K562 (cell line): ENCODE measurements around the gene MVK. TPM values are rescaled to one million over a fixed set of nuclear protein-coding genes. Genes with fewer than 3 reads are reported as not detected.

Experiments
- ATAC-seq: fragments of 200-7000 bp; cut with Tn5 transposase; 3 replicates; pipeline ENCODE4 v1.9.1; 2020; ENCODE audit warnings: moderate library complexity
- BruUV-seq: library from RNA; stranded (reverse); fragments of 400-500 nt; replicated peaks from 2 replicates; lab custom pipeline; 2021; lab: Mats Ljungman, UMichigan
- CTCF ChIA-PET: fragments of 300-600 bp; formaldehyde crosslinking; extraction: SDS; loops from one replicate; lab custom pipeline; 2021; ENCODE audit warnings: low intra/inter-chr PET ratio; lab: Yijun Ruan, JAX
- POLR2A ChIA-PET: fragments of 300-600, 350-650 bp; sonication (Branson Sonifier 250); formaldehyde crosslinking; extraction: SDS; loops from one replicate; lab custom pipeline; 2021; ENCODE audit warnings: antibody characterized with exemption, inconsistent platforms; lab: Yijun Ruan, JAX
- DNase-seq, 4 experiments: peaks; one replicate each; pipeline versions ENCODE4 v3.0.0 to v3.0.0-alpha.2; 2011 to 2018; ENCODE audit warnings: low spot score in 3 of 4, mixed read lengths in 3 of 4; ENCODE audit errors: extremely low read depth in 1 of 4
- FAIRE-seq: peaks from 2 replicates; lab custom pipeline; 2011; peaks lifted over from hg19 to GRCh38; lab: Jason Lieb, UNC
- H2AFZ ChIP-seq: 2 replicates; pipeline ENCODE4 v1.6.0; 2011; ENCODE audit warnings: low read depth, low read length, control low read depth, inconsistent platforms
- H3K27ac ChIP-seq: fragments of 200-600 bp; 3 replicates; pipeline ENCODE4 v1.8.0; 2011; ENCODE audit warnings: low read depth, mild to moderate bottlenecking, control low read depth, inconsistent platforms, low read length, moderate library complexity, mixed read lengths; ENCODE audit errors: extremely low read depth
- H3K27me3 ChIP-seq, 2 experiments: fragments of 300-600 bp in 1 of 2; 2 replicates in 1 of 2; 3 replicates in 1 of 2; pipeline versions ENCODE4 v1.6.0 to v1.8.0; 2011; ENCODE audit warnings: inconsistent platforms in 2 of 2, low read length in 2 of 2, mild to moderate bottlenecking in 1 of 2, mixed read lengths in 1 of 2, moderate library complexity in 1 of 2; ENCODE audit not compliant: control insufficient read depth in 2 of 2, insufficient read depth in 2 of 2
- H3K36me3 ChIP-seq: fragments of 300-600 bp; 3 replicates; pipeline ENCODE4 v1.8.0; 2011; ENCODE audit warnings: mild to moderate bottlenecking, low read length, inconsistent platforms; ENCODE audit not compliant: control insufficient read depth, insufficient read depth
- H3K4me1 ChIP-seq, 2 experiments: fragments of 200-600 bp in 1 of 2; replicated peaks in 1 of 2; 2 replicates in 1 of 2; 3 replicates in 1 of 2; pipeline versions ENCODE4 v1.5.1 to v1.8.0; 2011; ENCODE audit warnings: inconsistent platforms in 2 of 2, low read length in 2 of 2, mild to moderate bottlenecking in 1 of 2, mixed read lengths in 1 of 2, moderate library complexity in 1 of 2; ENCODE audit not compliant: control insufficient read depth in 2 of 2, insufficient read depth in 2 of 2
- H3K4me2 ChIP-seq: 2 replicates; pipeline ENCODE4 v1.6.1; 2011; ENCODE audit warnings: low read length, control low read depth, inconsistent platforms, mixed read lengths; ENCODE audit not compliant: insufficient read depth
- H3K4me3 ChIP-seq: fragments of 200-600 bp; sonication (generic), shearing (Covaris generic); 2 replicates; pipeline ENCODE4 v1.5.1; 2016; ENCODE audit warnings: control low read depth, inconsistent platforms
- H3K79me2 ChIP-seq: fragments of 200-600 bp; 3 replicates; pipeline ENCODE4 v1.8.0; 2011; ENCODE audit warnings: low read length, inconsistent platforms; ENCODE audit not compliant: control insufficient read depth, insufficient read depth
- H3K9ac ChIP-seq, 2 experiments: 2 replicates each; pipeline versions ENCODE4 v1.6.0 to v1.6.1; 2011; ENCODE audit warnings: low read depth in 2 of 2, low read length in 2 of 2, control low read depth in 1 of 2, inconsistent platforms in 1 of 2, mild to moderate bottlenecking in 1 of 2, mixed read lengths in 1 of 2; ENCODE audit not compliant: insufficient read depth in 1 of 2
- H3K9me1 ChIP-seq: one replicate; pipeline ENCODE4 v1.6.0; 2011; ENCODE audit warnings: inconsistent platforms, mild to moderate bottlenecking, low read length, moderate library complexity; ENCODE audit not compliant: control insufficient read depth, insufficient read depth
- H3K9me3 ChIP-seq: replicated peaks from 2 replicates; pipeline ENCODE4 v1.5.1; 2011; ENCODE audit warnings: low read depth, low read length, inconsistent platforms; ENCODE audit not compliant: control insufficient read depth, insufficient read depth
- H4K20me1 ChIP-seq: replicated peaks from 2 replicates; pipeline ENCODE4 v1.6.1; 2011; ENCODE audit warnings: low read length, inconsistent platforms, mixed read lengths; ENCODE audit not compliant: control insufficient read depth, insufficient read depth
- GABPB2 ChIP-seq: fragments of 250-450 bp; sonication (Bioruptor Pico); conservative IDR thresholded peaks from 2 replicates; pipeline ENCODE4 v1.5.1; 2021; ENCODE audit warnings: mild to moderate bottlenecking
- GATAD2B ChIP-seq: fragments of 450-650 bp; IDR thresholded peaks from 2 replicates; pipeline ENCODE4 v1.6.1; 2017; ENCODE audit warnings: mild to moderate bottlenecking, borderline replicate concordance
- HEY1 ChIP-seq: fragments of 250-450 bp; sonication (Bioruptor Pico); IDR thresholded peaks from 2 replicates; pipeline ENCODE4 v1.5.0; 2020; ENCODE audit warnings: mild to moderate bottlenecking, moderate library complexity, borderline replicate concordance
- KDM1A ChIP-seq, 2 experiments: fragments of 450-650 bp; IDR thresholded peaks; 2 replicates each; pipeline ENCODE4 v1.6.1; 2016; ENCODE audit warnings: mild to moderate bottlenecking in 2 of 2
- MYC ChIP-seq, 2 experiments: fragments of 250-450 bp in 1 of 2; sonication (Bioruptor Pico) in 1 of 2; IDR thresholded peaks; 2 replicates each; pipeline versions ENCODE4 v1.5.1 to v1.6.1; 2012 to 2021; ENCODE audit warnings: low read depth in 2 of 2, borderline replicate concordance in 1 of 2, improper control_type of control experiment in 1 of 2, low read length in 1 of 2, mild to moderate bottlenecking in 1 of 2, moderate library complexity in 1 of 2
- NFIX ChIP-seq: fragments of 250-450 bp; sonication (Bioruptor Pico); IDR thresholded peaks from 2 replicates; pipeline ENCODE4 v1.4.0; 2020; ENCODE audit warnings: low read depth, mild to moderate bottlenecking, moderate library complexity
- NRF1 ChIP-seq, 2 experiments: fragments of 450-650 bp; IDR thresholded peaks in 1 of 2; conservative IDR thresholded peaks in 1 of 2; 2 replicates each; pipeline ENCODE4 v1.6.1; 2014; ENCODE audit warnings: mild to moderate bottlenecking in 2 of 2
- POLR2AphosphoS2 ChIP-seq: IDR thresholded peaks from 2 replicates; pipeline ENCODE4 v1.6.1; 2012; ENCODE audit warnings: low read length, improper control_type of control experiment
- RBM14 ChIP-seq: fragments of 200-400 bp; formaldehyde crosslinking; IDR thresholded peaks from 2 replicates; pipeline ENCODE4 v1.6.1; 2018; ENCODE audit warnings: low read depth, mild to moderate bottlenecking, low read length, moderate library complexity, borderline replicate concordance; ENCODE audit not compliant: insufficient read depth
- RBM25 ChIP-seq: fragments of 200-400 bp; formaldehyde crosslinking; IDR thresholded peaks from 2 replicates; pipeline ENCODE4 v1.6.1; 2018; ENCODE audit warnings: low read length, low read depth, moderate library complexity; ENCODE audit not compliant: severe bottlenecking
- SMAD1 ChIP-seq: fragments of 150-350 bp; IDR thresholded peaks from 2 replicates; pipeline ENCODE4 v1.6.1; 2014; ENCODE audit warnings: low read length, low read depth; ENCODE audit not compliant: partially characterized antibody
- TFAM ChIP-seq: fragments of 250-450 bp; sonication (Bioruptor Pico); conservative IDR thresholded peaks from 2 replicates; pipeline ENCODE4 v1.5.0; 2021; ENCODE audit warnings: mild to moderate bottlenecking, moderate library complexity
- ZNF146 ChIP-seq: IDR thresholded peaks from one replicate; pipeline ENCODE4 v1.6.1; 2018; ENCODE audit warnings: missing compliant biosample characterization; ENCODE audit not compliant: unreplicated experiment
- ZNF175 ChIP-seq: fragments of 200-800 bp; sonication (Bioruptor generic); IDR thresholded peaks from 2 replicates; pipeline ENCODE4 v1.6.1; 2016; ENCODE audit warnings: low read depth, mild to moderate bottlenecking, missing genetic modification characterization, missing compliant biosample characterization
- WGBS: fragments of 100-300 bp; shearing (Covaris generic); methylation state at CpG from one replicate; pipeline ENCODE4 v1.1.6; 2016; ENCODE audit warnings: low coverage, mixed read lengths; ENCODE audit not compliant: insufficient coverage; ENCODE audit errors: missing lambda C conversion rate; 5-methylcytosine and 5-hydroxymethylcytosine counted together
- in situ Hi-C: fragments of 300-500 bp; cut with MboI; formaldehyde crosslinking; loops from 4 replicates; pipeline ENCODE4 v1.15.0; 2018; ENCODE audit warnings: inconsistent platforms, mixed read lengths
- intact Hi-C: fragments of 100-400 bp; cut with micrococcal nuclease; formaldehyde crosslinking; loops from 2 replicates; pipeline ENCODE4 v1.14.2; 2022
- polyA plus RNA-seq, 8 experiments: library from polyadenylated mRNA; depleted of rRNA in 4 of 8; stranded (reverse) in 5 of 8; unstranded in 3 of 8; fragments of >200 nt; fragmentation: Nextera tagmentation in 2 of 8; fragmentation: Illumina TruSeq in 1 of 8; extraction: Ambion mirVana in 2 of 8; extraction: Trizol in 1 of 8; gene quantifications; 2 replicates each; pipeline versions ENCODE4 v1.2.1 to v1.2.3, GENCODE V29; 2011 to 2014; ENCODE audit warnings: inconsistent platforms in 1 of 8, missing spikeins in 1 of 8
- total RNA-seq, 7 experiments: library from RNA; depleted of rRNA in 6 of 7; stranded (reverse); fragments of >200 nt in 6 of 7; fragmentation: Illumina TruSeq in 2 of 7; extraction: Trizol in 2 of 7; gene quantifications; 2 replicates each; pipeline versions ENCODE4 v1.2.1 to v1.2.3, GENCODE V29; 2011 to 2021; ENCODE audit warnings: low replicate concordance in 1 of 7
- TF ChIP-seq, protein P1 (sequence below), 2 experiments: fragments of 450-650 bp; IDR thresholded peaks; 2 replicates each; pipeline ENCODE4 v1.6.1; 2016; ENCODE audit warnings: mild to moderate bottlenecking in 2 of 2, borderline replicate concordance in 1 of 2, low read depth in 1 of 2, moderate library complexity in 1 of 2

The MVK gene
- total and polyA plus RNA-seq, 9 of the 15 experiments (the other 6 are each of a cell fraction or from before 2014, with no cell fraction given): 0.41 to 33.6 (median 18.8) TPM

DNA sequence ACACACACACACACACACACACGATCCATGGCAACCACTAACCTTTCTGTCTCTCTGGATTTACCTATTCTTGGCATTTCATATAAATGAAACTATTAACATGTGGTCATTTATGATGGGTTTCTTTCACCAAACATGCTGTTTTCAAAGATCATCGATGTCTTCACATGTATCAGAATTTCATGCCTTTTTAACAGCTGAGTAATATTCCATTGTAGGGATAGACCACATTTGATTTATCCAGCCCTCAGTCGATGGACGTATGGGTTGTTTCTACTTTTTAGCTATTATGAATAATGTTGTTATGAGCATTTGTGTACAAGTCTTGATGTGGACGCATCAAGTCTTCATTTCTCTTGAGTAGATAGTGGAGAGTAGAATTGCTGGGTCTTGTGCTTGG, 56.5 kb downstream of the MVK start:
- no TSS peak for BruUV-seq
- Histone ChIP-seq H3K9me1 (no peaks in the 10 kb centered on the region), H4K20me1 (peaks cover 4% of the 10 kb centered on the region; the same call in 1 of the 2 replicates), H3K4me1 (no peaks in the 10 kb centered on the region), H3K4me3 (no peak overlapping the region), H3K79me2 (no peaks in the 10 kb centered on the region), H3K9ac (no peak overlapping the region), H3K4me2 (no peak overlapping the region), H3K27me3 (peaks cover 0 to 13% of the 10 kb centered on the region in 2 experiments; a peak in 3 of 5 replicates), H3K27ac (no peak overlapping the region), H3K9me3 (no peaks in the 10 kb centered on the region), H3K36me3 (no peaks in the 10 kb centered on the region), H2AFZ (no peak overlapping the region)
- FAIRE-seq (no peak), DNase-seq (no peak), ATAC-seq (no peak)
- intact Hi-C loops (no loop called here), in situ Hi-C loops (no loop called here)
- 3% methylated on average over 5 of the region's 5 CpGs for WGBS
- ChIA-PET POLR2A (interaction anchor here (0.6 kb wide), 1 partner anchor 213 kb away, joined by 3 read pairs; no protein-coding TSS in a partner anchor), CTCF (no interaction called here)
- TF ChIP-seq TFAM (CRISPR knock-in tag) (no peak), NRF1 (conservative IDR thresholded peaks at IDR 0.05 in 1 of 2, IDR thresholded peaks at IDR 0.05 in 1 of 2) (no peak), NFIX (CRISPR knock-in tag) (no peak), MYC (IDR thresholded peaks at IDR 0.05; ENCODE audit: low read depth, low read length) (no peak), MYC (CRISPR knock-in tag; IDR thresholded peaks at IDR 0.05; ENCODE audit: borderline replicate concordance, low read depth) (no peak), RBM25 (peak; percentile 69), RBM14 (no peak), POLR2AphosphoS2 (no peak), KDM1A (IDR thresholded peaks at IDR 0.05) (0 out of 4 replicates have a peak, but pooled peaks of 1 of the 2 experiments have one; percentile 22), GATAD2B (no peak), HEY1 (CRISPR knock-in tag) (no peak), GABPB2 (no peak), SMAD1 (no peak), ZNF146 (peak; percentile 90), ZNF175 (CRISPR knock-in tag) (no peak)
- TF ChIP-seq, protein P1, sequence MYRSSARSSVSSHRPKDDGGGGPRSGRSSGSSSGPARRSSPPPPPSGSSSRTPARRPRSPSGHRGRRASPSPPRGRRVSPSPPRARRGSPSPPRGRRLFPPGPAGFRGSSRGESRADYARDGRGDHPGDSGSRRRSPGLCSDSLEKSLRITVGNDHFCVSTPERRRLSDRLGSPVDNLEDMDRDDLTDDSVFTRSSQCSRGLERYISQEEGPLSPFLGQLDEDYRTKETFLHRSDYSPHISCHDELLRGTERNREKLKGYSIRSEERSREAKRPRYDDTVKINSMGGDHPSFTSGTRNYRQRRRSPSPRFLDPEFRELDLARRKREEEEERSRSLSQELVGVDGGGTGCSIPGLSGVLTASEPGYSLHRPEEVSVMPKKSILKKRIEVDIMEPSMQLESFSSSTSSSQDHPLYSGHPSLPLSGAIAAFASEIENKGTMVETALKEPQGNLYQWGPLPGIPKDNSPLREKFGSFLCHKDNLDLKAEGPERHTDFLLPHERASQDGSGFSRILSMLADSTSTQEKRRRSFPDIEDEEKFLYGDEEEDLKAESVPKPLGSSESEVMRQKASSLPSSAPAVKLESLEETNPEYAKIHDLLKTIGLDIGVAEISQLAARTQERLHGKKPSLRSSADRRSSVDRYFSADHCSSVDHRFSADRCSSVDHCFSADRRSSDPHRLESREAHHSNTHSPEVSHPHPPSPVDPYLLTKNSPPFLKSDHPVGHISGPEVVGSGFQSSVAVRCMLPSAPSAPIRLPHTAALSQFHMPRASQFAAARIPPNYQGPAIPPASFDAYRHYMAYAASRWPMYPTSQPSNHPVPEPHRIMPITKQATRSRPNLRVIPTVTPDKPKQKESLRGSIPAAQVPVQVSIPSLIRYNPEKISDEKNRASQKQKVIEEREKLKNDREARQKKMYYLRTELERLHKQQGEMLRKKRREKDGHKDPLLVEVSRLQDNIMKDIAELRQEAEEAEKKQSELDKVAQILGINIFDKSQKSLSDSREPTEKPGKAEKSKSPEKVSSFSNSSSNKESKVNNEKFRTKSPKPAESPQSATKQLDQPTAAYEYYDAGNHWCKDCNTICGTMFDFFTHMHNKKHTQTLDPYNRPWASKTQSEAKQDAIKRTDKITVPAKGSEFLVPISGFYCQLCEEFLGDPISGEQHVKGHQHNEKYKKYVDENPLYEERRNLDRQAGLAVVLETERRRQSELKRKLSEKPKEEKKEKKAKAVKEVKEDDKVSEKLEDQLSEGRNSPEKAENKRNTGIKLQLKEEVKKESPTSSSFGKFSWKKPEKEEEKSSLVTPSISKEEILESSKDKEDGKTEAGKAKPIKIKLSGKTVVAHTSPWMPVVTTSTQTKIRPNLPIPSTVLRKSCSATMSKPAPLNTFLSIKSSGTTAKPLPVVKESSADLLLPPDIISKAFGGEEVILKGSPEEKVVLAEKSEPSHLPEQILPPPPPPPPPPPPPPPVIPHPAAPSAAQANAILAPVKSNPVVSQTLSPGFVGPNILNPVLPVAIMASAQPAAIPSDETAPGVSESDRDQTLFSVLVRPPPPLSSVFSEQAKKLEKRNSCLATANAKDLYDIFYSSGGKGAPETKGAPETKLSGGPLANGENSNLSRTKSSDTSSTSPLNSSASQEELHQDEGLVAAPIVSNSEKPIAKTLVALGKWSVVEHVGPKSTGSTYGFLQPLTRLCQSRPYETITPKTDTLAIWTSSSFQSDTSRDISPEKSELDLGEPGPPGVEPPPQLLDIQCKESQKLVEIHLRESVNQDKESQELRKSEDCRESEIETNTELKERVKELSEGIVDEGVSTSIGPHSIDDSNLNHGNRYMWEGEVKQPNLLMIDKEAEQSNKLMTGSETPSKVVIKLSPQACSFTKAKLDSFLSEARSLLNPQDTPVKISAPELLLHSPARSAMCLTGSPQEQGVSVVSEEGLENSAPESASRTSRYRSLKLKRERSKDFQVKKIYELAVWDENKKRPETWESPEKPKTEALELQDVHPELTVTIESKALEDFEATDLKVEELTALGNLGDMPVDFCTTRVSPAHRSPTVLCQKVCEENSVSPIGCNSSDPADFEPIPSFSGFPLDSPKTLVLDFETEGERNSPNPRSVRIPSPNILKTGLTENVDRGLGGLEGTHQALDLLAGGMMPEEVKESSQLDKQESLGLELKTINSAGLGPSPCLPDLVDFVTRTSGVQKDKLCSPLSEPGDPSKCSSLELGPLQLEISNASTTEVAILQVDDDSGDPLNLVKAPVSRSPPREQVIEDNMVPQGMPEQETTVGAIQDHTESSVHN (IDR thresholded peaks at IDR 0.05; ENCODE audit: borderline replicate concordance in 1 of 2, low read depth in 1 of 2): no peak
